Measurements from ENCODE around the gene SRPK3.

- TF ChIP-seq CTCF (IDR thresholded peaks at IDR 0.05; ENCODE audit: poor library complexity, severe bottlenecking) (no peak), TAF1 (IDR thresholded peaks at IDR 0.05; ENCODE audit: low read depth) (no peak), EP300 (conservative IDR thresholded peaks at IDR 0.05; ENCODE audit: poor library complexity, severe bottlenecking) (no peak), EZH2 (IDR thresholded peaks at IDR 0.05; ENCODE audit: borderline replicate concordance, insufficient read depth, low read length, poor library complexity, severe bottlenecking) (no peak), RAD21 (conservative IDR thresholded peaks at IDR 0.05) (no peak), SMC3 (conservative IDR thresholded peaks at IDR 0.05; ENCODE audit: poor library complexity) (no peak)
- TF ChIP-seq, protein P1, sequence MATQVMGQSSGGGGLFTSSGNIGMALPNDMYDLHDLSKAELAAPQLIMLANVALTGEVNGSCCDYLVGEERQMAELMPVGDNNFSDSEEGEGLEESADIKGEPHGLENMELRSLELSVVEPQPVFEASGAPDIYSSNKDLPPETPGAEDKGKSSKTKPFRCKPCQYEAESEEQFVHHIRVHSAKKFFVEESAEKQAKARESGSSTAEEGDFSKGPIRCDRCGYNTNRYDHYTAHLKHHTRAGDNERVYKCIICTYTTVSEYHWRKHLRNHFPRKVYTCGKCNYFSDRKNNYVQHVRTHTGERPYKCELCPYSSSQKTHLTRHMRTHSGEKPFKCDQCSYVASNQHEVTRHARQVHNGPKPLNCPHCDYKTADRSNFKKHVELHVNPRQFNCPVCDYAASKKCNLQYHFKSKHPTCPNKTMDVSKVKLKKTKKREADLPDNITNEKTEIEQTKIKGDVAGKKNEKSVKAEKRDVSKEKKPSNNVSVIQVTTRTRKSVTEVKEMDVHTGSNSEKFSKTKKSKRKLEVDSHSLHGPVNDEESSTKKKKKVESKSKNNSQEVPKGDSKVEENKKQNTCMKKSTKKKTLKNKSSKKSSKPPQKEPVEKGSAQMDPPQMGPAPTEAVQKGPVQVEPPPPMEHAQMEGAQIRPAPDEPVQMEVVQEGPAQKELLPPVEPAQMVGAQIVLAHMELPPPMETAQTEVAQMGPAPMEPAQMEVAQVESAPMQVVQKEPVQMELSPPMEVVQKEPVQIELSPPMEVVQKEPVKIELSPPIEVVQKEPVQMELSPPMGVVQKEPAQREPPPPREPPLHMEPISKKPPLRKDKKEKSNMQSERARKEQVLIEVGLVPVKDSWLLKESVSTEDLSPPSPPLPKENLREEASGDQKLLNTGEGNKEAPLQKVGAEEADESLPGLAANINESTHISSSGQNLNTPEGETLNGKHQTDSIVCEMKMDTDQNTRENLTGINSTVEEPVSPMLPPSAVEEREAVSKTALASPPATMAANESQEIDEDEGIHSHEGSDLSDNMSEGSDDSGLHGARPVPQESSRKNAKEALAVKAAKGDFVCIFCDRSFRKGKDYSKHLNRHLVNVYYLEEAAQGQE (IDR thresholded peaks at IDR 0.05; ENCODE audit: borderline replicate concordance) = no peak
Measured at GRCh38 chrX:153816831-153817690, 36.2 kb downstream of the SRPK3 start.
